ENCODE results near the gene ADH6.
"Not testable (repeated sequence)": the region's sequence is repeated elsewhere in the genome, so short reads cannot be mapped to it uniquely, and the experiment has no call there.

DNA sequence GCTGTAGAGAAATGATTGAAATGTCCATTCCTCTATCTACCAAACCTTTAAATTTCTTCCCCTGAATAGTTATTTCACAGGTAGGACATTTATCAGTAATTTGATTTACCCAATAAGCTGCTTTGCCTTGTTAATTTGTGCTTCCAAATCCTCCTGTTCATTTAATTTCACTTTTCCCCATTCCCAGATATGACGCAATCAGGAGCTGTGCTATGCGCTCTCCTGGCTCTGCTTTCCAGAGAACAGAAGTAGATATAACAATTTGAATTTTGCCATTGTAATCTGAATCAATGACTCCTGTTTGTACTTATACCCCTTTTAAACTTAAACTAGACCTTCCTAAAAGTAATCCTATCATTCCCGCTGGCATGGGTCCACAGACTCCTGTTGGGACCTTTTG, 29.1 kb downstream of the ADH6 start:
- not testable (repeated sequence) for TF ChIP-seq CTCF (IDR thresholded peaks at IDR 0.05; ENCODE audit: borderline replicate concordance, extremely low read depth, low read length, poor library complexity, severe bottlenecking); EZH2 (IDR thresholded peaks at IDR 0.05; ENCODE audit: borderline replicate concordance, low read depth, low read length, severe bottlenecking)
